HEK293 (cell line): ENCODE data around the gene SLC43A1.

Experiments used
- HOXA7 ChIP-seq: sonication (generic); formaldehyde crosslinking; IDR thresholded peaks from 2 replicates; pipeline ENCODE4 v1.8.1; 2022; ENCODE audit warnings: missing genetic modification reagents, borderline replicate concordance
- KLF1 ChIP-seq: fragments of 450-650 bp; formaldehyde crosslinking; IDR thresholded peaks from 2 replicates; pipeline ENCODE4 v1.5.1; 2016; ENCODE audit warnings: missing biosample characterization, missing genetic modification characterization
- YY1 ChIP-seq: fragments of 450-650 bp; formaldehyde crosslinking; IDR thresholded peaks from 2 replicates; pipeline ENCODE4 v1.5.1; 2018; ENCODE audit warnings: missing biosample characterization, missing genetic modification characterization
- ZBTB21 ChIP-seq: fragments of 450-650 bp; formaldehyde crosslinking; IDR thresholded peaks from 2 replicates; pipeline ENCODE4 v1.5.1; 2017; ENCODE audit warnings: missing biosample characterization, missing genetic modification characterization
- ZNF10 ChIP-seq: fragments of 450-650 bp; formaldehyde crosslinking; IDR thresholded peaks from 2 replicates; pipeline ENCODE4 v1.5.1; 2017; ENCODE audit warnings: missing biosample characterization, missing genetic modification characterization
- ZNF133 ChIP-seq: fragments of 450-650 bp; formaldehyde crosslinking; IDR thresholded peaks from 2 replicates; pipeline ENCODE4 v1.5.1; 2016; ENCODE audit warnings: missing biosample characterization, missing genetic modification characterization
- ZNF792 ChIP-seq: fragments of 450-650 bp; formaldehyde crosslinking; IDR thresholded peaks from 2 replicates; pipeline ENCODE4 v1.5.1; 2016; ENCODE audit warnings: missing biosample characterization, missing genetic modification characterization
- TF ChIP-seq, protein P1 (sequence below): fragments of 450-650 bp; formaldehyde crosslinking; IDR thresholded peaks from 2 replicates; pipeline ENCODE4 v1.5.1; 2016; ENCODE audit warnings: missing biosample characterization, missing genetic modification characterization
- TF ChIP-seq, protein P2 (sequence below): sonication (generic); formaldehyde crosslinking; IDR thresholded peaks from 2 replicates; pipeline ENCODE4 v1.8.1; 2022; ENCODE audit warnings: mild to moderate bottlenecking, moderate library complexity, missing genetic modification reagents

DNA sequence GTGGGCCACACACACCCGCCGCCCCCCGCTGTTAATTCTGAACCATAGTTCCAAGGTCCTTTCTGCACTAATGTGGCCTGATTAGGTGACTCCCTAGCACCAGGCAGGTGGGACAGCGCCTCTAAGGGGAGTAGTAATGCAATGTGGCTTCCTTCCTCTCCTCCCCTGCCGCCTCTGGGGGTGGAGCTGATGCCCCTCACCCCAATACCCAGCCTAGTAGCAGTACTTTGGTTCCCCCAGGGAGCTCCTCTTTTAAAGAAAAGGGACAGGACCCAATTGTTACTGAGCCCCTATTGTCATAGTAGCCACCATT lies 40.7 kb downstream of the SLC43A1 start:
- TF ChIP-seq ZBTB21 = no peak
- no peak for TF ChIP-seq ZNF10
- TF ChIP-seq, protein P1, sequence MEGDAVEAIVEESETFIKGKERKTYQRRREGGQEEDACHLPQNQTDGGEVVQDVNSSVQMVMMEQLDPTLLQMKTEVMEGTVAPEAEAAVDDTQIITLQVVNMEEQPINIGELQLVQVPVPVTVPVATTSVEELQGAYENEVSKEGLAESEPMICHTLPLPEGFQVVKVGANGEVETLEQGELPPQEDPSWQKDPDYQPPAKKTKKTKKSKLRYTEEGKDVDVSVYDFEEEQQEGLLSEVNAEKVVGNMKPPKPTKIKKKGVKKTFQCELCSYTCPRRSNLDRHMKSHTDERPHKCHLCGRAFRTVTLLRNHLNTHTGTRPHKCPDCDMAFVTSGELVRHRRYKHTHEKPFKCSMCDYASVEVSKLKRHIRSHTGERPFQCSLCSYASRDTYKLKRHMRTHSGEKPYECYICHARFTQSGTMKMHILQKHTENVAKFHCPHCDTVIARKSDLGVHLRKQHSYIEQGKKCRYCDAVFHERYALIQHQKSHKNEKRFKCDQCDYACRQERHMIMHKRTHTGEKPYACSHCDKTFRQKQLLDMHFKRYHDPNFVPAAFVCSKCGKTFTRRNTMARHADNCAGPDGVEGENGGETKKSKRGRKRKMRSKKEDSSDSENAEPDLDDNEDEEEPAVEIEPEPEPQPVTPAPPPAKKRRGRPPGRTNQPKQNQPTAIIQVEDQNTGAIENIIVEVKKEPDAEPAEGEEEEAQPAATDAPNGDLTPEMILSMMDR (tag by site-specific recombination) = no peak
- no peak for TF ChIP-seq ZNF792
- TF ChIP-seq, protein P2, sequence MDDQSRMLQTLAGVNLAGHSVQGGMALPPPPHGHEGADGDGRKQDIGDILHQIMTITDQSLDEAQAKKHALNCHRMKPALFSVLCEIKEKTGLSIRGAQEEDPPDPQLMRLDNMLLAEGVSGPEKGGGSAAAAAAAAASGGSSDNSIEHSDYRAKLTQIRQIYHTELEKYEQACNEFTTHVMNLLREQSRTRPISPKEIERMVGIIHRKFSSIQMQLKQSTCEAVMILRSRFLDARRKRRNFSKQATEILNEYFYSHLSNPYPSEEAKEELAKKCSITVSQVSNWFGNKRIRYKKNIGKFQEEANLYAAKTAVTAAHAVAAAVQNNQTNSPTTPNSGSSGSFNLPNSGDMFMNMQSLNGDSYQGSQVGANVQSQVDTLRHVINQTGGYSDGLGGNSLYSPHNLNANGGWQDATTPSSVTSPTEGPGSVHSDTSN (CRISPR knock-in tag) = no peak
- TF ChIP-seq YY1 (tag by site-specific recombination) = no peak
- TF ChIP-seq KLF1 (tag by site-specific recombination) = no peak
- TF ChIP-seq HOXA7 (CRISPR knock-in tag) = no peak
- TF ChIP-seq ZNF133 = no peak
